Lower leg skin (tissue), 3 donors: Measurements from ENCODE around the gene SUN1.

Experiments
- POLR2A ChIP-seq, 2 donors: fragments of 450-650 bp; IDR thresholded peaks; one replicate each; pipeline ENCODE4 v1.6.1; 2016 to 2017; ENCODE audit warnings: antibody characterized with exemption in 2 of 2, mild to moderate bottlenecking in 1 of 2, moderate library complexity in 1 of 2
- TF ChIP-seq, protein P1 (sequence below), 3 donors: fragments of 450-650 bp; IDR thresholded peaks; one replicate each; pipeline ENCODE4 v1.5.1; 2016; ENCODE audit warnings: antibody characterized with exemption in 3 of 3, mild to moderate bottlenecking in 3 of 3, moderate library complexity in 2 of 3

DNA sequence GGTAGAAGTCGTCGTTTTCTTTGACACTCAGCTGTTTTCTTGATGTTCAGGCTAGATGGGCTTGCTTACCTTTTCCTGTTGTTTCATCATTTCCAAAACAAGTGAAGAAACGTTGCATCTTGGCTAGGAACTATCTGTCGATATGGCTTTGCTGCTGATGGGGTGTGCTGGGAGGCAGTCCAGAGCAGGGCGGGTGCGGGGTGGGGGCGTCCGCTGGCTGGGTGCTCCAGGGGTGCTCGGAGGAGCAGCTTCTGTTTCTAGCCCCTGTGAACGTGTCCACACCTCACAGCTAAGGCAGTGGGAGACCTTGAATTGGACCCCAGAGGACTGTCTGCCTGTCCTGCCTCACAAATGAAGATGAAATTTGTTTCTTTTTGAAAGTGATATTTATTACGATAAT is 7.6 kb upstream of the SUN1 start:
- no peak for TF ChIP-seq POLR2A (IDR thresholded peaks at IDR 0.05)
- TF ChIP-seq, protein P1, sequence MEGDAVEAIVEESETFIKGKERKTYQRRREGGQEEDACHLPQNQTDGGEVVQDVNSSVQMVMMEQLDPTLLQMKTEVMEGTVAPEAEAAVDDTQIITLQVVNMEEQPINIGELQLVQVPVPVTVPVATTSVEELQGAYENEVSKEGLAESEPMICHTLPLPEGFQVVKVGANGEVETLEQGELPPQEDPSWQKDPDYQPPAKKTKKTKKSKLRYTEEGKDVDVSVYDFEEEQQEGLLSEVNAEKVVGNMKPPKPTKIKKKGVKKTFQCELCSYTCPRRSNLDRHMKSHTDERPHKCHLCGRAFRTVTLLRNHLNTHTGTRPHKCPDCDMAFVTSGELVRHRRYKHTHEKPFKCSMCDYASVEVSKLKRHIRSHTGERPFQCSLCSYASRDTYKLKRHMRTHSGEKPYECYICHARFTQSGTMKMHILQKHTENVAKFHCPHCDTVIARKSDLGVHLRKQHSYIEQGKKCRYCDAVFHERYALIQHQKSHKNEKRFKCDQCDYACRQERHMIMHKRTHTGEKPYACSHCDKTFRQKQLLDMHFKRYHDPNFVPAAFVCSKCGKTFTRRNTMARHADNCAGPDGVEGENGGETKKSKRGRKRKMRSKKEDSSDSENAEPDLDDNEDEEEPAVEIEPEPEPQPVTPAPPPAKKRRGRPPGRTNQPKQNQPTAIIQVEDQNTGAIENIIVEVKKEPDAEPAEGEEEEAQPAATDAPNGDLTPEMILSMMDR (IDR thresholded peaks at IDR 0.05), result no peak
